CD8-positive, alpha-beta memory T cell (primary cell): ENCODE data around the gene LMTK3. TPM values are rescaled to one million over a fixed set of nuclear protein-coding genes. Genes with fewer than 3 reads are reported as not detected.
A peak's percentile ranks its signal among the peaks of the same experiment; 100 is the strongest.
"Not testable (repeated sequence)": the region's sequence is repeated elsewhere in the genome, so short reads cannot be mapped to it uniquely, and the experiment has no call there.

Source experiments
- CTCF ChIA-PET: fragments of 350-600 bp; sonication (Branson Sonifier 250); formaldehyde crosslinking; loops from one replicate; lab custom pipeline; 2021; ENCODE audit warnings: antibody characterized with exemption; lab: Charles Lee
- POLR2A ChIA-PET: fragments of 350-600 bp; sonication (Branson Sonifier 250); formaldehyde crosslinking; loops from one replicate; lab custom pipeline; 2021; ENCODE audit warnings: antibody characterized with exemption; lab: Charles Lee
- DNase-seq, 5 donors: peaks; one replicate each; pipeline versions ENCODE4 v3.0.0 to v3.0.0-alpha.2; 2020 to 2022; ENCODE audit warnings: mixed read lengths in 1 of 5
- H3K27ac ChIP-seq: one replicate; pipeline ENCODE4 v1.7.0; 2013; ENCODE audit warnings: low read depth, mild to moderate bottlenecking, low read length, moderate library complexity
- H3K27me3 ChIP-seq: 2 replicates; pipeline ENCODE4 v1.7.0; 2013; ENCODE audit warnings: low read length, mild to moderate bottlenecking; ENCODE audit not compliant: insufficient read depth, poor library complexity, severe bottlenecking
- H3K36me3 ChIP-seq: 2 replicates; pipeline ENCODE4 v1.7.0; 2013; ENCODE audit warnings: mild to moderate bottlenecking, low read length, moderate library complexity; ENCODE audit not compliant: insufficient read depth
- H3K4me1 ChIP-seq: 2 replicates; pipeline ENCODE4 v1.7.0; 2013; ENCODE audit warnings: mild to moderate bottlenecking, low read length, moderate library complexity; ENCODE audit not compliant: insufficient read depth
- H3K4me3 ChIP-seq: 2 replicates; pipeline ENCODE4 v1.7.0; 2013; ENCODE audit warnings: mild to moderate bottlenecking, low read length
- H3K9me3 ChIP-seq: 2 replicates; pipeline ENCODE4 v1.7.0; 2013; ENCODE audit warnings: mild to moderate bottlenecking, low read length
- H3K27ac Mint-ChIP-seq, 8 donors: one replicate each; pipeline ENCODE4 v1.8.0; 2020 to 2021; ENCODE audit warnings: mixed read lengths in 8 of 8, mild to moderate bottlenecking in 6 of 8, inconsistent platforms in 3 of 8, moderate library complexity in 3 of 8
- H3K27me3 Mint-ChIP-seq, 2 donors: one replicate each; pipeline ENCODE4 v1.8.0; 2020 to 2021; ENCODE audit warnings: mixed read lengths in 2 of 2, mild to moderate bottlenecking in 1 of 2, moderate library complexity in 1 of 2
- H3K36me3 Mint-ChIP-seq, 3 donors: one replicate each; pipeline ENCODE4 v1.8.0; 2020 to 2021; ENCODE audit warnings: mixed read lengths in 3 of 3, inconsistent platforms in 1 of 3, mild to moderate bottlenecking in 1 of 3
- H3K4me1 Mint-ChIP-seq, 3 donors: one replicate each; pipeline ENCODE4 v1.8.0; 2020 to 2021; ENCODE audit warnings: mixed read lengths in 3 of 3, inconsistent platforms in 1 of 3, mild to moderate bottlenecking in 1 of 3
- H3K4me3 Mint-ChIP-seq, 7 donors: one replicate each; pipeline ENCODE4 v1.8.0; 2020 to 2021; ENCODE audit warnings: mixed read lengths in 7 of 7, mild to moderate bottlenecking in 6 of 7, moderate library complexity in 4 of 7, inconsistent platforms in 2 of 7
- H3K9me3 Mint-ChIP-seq, 5 donors: one replicate each; pipeline ENCODE4 v1.8.0; 2020 to 2022; ENCODE audit warnings: mixed read lengths in 5 of 5, mild to moderate bottlenecking in 3 of 5, moderate library complexity in 2 of 5, inconsistent platforms in 1 of 5
- polyA plus RNA-seq: library from polyadenylated mRNA; unstranded; fragments of 300-500 nt; fragmentation: Illumina TruSeq; gene quantifications from one replicate; pipeline ENCODE4 v1.2.3, GENCODE V29; 2021
- total RNA-seq, 2 experiments: library from RNA; stranded (reverse); gene quantifications; one replicate each; pipeline ENCODE4 v1.2.3, GENCODE V29; 2021

LMTK3 gene
- total and polyA plus RNA-seq, 3 experiments from 2014 or later = 4.6 to 4.7 TPM; not detected in 1

DNA sequence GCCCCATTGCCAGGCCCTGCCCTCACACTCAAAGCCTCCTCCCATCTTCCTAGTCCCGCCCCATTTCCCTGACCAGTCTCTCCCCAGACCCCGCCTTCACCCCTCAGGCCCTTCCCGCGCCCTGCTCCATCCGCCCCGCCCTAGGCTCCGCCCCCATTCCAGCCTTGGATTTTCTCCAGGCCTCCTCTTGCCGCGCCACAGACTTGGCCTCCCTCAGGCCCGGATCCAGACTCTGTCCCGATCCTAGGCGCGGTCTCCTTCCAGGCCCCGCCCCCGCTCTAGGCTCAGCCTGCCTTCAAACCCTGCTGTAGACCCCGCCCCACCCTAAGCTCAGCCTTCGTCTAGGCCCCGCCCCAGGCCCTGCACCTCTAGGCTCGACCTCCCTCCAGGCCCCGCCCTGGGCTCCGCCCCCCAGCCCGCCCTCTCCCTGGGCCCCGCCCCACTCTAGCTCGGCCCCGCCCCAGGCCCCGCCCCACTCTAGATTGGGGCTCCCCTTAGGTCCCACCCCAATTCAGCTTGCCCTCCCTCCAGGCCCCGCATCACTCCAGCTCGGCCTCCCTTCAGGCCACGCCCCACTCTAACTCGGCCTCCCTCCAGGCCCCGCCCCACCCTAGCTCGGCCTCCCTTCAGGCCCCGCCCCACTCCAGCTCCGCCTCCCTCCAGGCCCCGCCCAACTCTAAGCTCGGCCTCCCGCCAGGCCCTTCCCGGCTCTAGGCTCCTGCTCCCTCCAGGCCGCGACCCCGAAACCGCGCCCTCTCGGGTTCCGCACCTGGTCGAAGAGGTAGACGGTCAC lies 18.5 kb downstream of the LMTK3 start:
- DNase-seq = peak; percentile 74 to 83 (median 76)
- Mint-ChIP-seq H3K36me3 (no peaks in the 10 kb centered on the region), H3K4me3 (peak overlapping the region; percentile 60 to 86 (median 73)), H3K27me3 (peaks cover 34 to 36% of the 10 kb centered on the region in 2 donors), H3K9me3 (no peaks in the 10 kb centered on the region), H3K4me1 (peaks cover 20 to 41% (median 37%) of the 10 kb centered on the region in 3 donors), H3K27ac (peak overlapping the region in 4 of 8 donors; percentile 36 to 55 (median 50))
- POLR2A ChIA-PET = interaction anchor here (1.1 to 1.6 kb wide), 2 partner anchors 21 to 23 kb away, joined by 3 to 4 read pairs; no protein-coding TSS in a partner anchor
- Histone ChIP-seq H3K4me1 (peaks cover 37% of the 10 kb centered on the region), H3K4me3 (no peak overlapping the region), H3K27me3 (peaks cover 4% of the 10 kb centered on the region), H3K36me3 (no peaks in the 10 kb centered on the region), H3K27ac (peak overlapping the region; percentile 43), H3K9me3 (no peaks in the 10 kb centered on the region)
- CTCF ChIA-PET = interaction anchor here (0.7 to 1.8 kb wide), 5 partner anchors 13 to 126 kb away, joined by 3 to 7 read pairs (median 3); partner anchors contain the start of gene SPHK2

DNA sequence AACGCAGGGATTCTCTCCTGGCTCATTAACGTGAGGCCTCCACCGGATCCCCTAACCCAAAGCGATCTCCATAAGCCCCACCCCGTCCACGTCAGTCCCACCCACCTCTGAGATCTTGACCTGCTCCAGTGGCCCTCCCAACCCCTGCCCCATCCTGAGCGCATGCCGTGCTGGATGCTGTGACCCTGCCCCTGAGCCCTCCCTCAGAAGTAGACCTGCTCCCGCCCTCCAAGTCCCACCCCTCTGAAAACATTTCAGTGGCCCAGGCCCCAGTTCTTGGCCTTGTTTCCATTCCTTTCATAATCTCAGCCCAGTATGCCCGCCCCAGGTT lies 19.9 kb downstream of the LMTK3 start:
- no peak overlapping the region for H3K4me3 ChIP-seq
- peak overlapping the region in 6 of 7 donors; percentile 7 to 69 (median 41) for H3K4me3 Mint-ChIP-seq

DNA sequence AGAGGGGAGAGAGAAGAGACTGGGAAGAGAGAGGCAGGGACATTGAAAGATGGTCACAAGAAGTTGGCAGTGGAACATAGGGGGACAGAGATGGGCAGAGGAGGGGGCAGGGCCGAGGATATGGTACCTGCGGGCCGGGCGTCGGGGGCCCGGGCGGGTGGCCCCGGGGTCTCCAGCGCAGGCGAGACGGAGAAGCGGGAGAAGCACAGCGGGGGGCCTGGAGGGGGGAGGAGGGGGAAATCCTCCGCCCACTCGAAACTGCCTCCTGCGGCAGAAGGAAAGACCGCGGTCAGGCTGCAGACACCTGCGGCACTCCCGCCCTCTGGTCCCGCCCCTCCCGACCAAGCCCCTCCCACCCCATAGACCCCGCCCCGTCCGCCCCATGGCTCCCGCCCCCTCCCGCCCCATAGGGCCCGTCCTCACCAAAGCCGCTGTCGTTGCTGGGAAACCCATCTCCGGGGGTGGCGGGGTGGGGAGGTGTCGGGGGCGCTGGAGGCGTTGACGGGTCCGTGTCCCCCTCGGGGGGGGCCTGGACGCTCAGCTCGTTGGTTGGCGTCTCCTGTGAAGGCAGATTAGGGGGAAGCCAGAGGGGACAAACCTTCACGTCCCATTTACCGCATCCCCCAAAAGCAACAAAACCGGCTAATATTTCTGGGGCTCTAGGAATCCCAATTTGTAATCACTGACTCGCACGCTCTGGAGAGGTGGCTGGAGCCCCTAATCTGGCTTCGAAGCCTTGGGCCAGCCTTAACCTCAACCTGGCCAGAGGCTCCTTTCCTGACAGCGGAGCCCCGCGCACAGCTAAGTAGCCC lies 20.4 kb downstream of the LMTK3 start:
- Histone ChIP-seq H3K36me3 (no peaks in the 10 kb centered on the region), H3K4me3 (peak overlapping the region; percentile 8), H3K27ac (no peak overlapping the region), H3K4me1 (peaks cover 37% of the 10 kb centered on the region), H3K9me3 (no peaks in the 10 kb centered on the region), H3K27me3 (peaks cover 4% of the 10 kb centered on the region)
- peaks cover 0 to 1% (median 0%) of the 10 kb centered on the region in 3 donors for H3K36me3 Mint-ChIP-seq
- H3K9me3 Mint-ChIP-seq = no peaks in the 10 kb centered on the region
- H3K27me3 Mint-ChIP-seq = peaks cover 29% of the 10 kb centered on the region in 2 donors
- CTCF ChIA-PET = interaction anchor here (0.7 to 4.5 kb wide), 9 partner anchors 11 to 170 kb away, joined by 3 to 37 read pairs (median 4); no protein-coding TSS in a partner anchor
- peak overlapping the region in 6 of 7 donors; percentile 19 to 83 (median 40) for H3K4me3 Mint-ChIP-seq
- peaks cover 20 to 41% (median 34%) of the 10 kb centered on the region in 3 donors for H3K4me1 Mint-ChIP-seq
- DNase-seq = peak; percentile 51 to 78 (median 58)
- peak overlapping the region in 4 of 8 donors; percentile 23 to 80 (median 74) for H3K27ac Mint-ChIP-seq
- POLR2A ChIA-PET = interaction anchor here (2.2 kb wide), 1 partner anchor 93 kb away, joined by 7 read pairs; no protein-coding TSS in a partner anchor

More for the DNA sequence above, 19.9 kb downstream of the LMTK3 start:
- Mint-ChIP-seq H3K27ac (peak overlapping the region in 4 of 8 donors; percentile 19 to 79 (median 46)), H3K9me3 (no peaks in the 10 kb centered on the region), H3K36me3 (no peaks in the 10 kb centered on the region), H3K27me3 (peaks cover 30 to 32% of the 10 kb centered on the region in 2 donors), H3K4me1 (peaks cover 20 to 41% (median 34%) of the 10 kb centered on the region in 3 donors)
- H3K4me1 ChIP-seq = peaks cover 37% of the 10 kb centered on the region
- no peak overlapping the region for H3K27ac ChIP-seq
- POLR2A ChIA-PET = no interaction called here
- H3K27me3 ChIP-seq = peaks cover 4% of the 10 kb centered on the region
- no peaks in the 10 kb centered on the region for H3K9me3 ChIP-seq
- DNase-seq = no peak
- no peaks in the 10 kb centered on the region for H3K36me3 ChIP-seq
- CTCF ChIA-PET = interaction anchor here (1.4 to 3.2 kb wide), 2 partner anchors 11 to 14 kb away, joined by 3 to 36 read pairs; no protein-coding TSS in a partner anchor

DNA sequence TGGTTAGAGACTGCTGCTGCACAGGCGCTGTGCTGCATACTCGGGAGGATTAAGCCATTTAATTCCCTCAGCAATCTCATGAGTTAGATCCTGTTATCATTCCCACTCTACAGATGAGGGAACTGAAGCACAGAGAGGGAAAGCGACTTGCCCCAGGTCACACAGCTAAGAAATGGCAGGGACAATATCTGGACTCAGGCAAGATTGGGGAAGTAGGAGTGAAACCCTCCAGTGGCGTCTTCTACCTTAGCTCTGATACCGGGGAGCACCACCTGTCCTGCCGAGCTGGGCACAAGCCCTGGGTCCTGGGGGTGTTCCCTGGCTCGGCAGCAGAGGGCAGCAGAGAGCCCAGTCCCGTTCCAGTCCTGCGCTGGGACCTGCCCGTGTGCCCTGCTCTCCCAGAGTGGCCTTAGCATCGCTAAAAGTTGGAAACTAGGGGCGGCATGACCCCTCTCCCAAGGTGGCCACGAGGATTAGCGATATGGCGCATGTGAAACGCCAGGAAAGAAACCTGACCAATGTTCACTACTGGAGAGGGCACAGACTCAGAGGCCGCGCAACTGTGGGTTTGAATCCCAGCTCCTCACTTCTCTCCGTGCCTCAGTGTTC lies 21.9 kb downstream of the LMTK3 start:
- no peaks in the 10 kb centered on the region for H3K36me3 ChIP-seq
- Mint-ChIP-seq H3K27ac (peak overlapping the region in 1 of 8 donors; percentile 87), H3K27me3 (peaks cover 17 to 19% of the 10 kb centered on the region in 2 donors), H3K9me3 (no peaks in the 10 kb centered on the region), H3K4me3 (peak overlapping the region in 3 of 7 donors; percentile 15 to 40 (median 24)), H3K36me3 (peaks cover 0 to 1% (median 0%) of the 10 kb centered on the region in 3 donors), H3K4me1 (peaks cover 20 to 39% (median 30%) of the 10 kb centered on the region in 3 donors)
- H3K4me1 ChIP-seq = peaks cover 37% of the 10 kb centered on the region
- CTCF ChIA-PET = interaction anchor here (0.6 to 4.5 kb wide), 34 partner anchors 9 to 1340 kb away, joined by 3 to 37 read pairs (median 4); partner anchors contain the start of genes KDELR1, PLA2G4C, RPL18 and SPACA4
- peak; percentile 69 to 80 (median 75) for DNase-seq
- H3K9me3 ChIP-seq = no peaks in the 10 kb centered on the region
- POLR2A ChIA-PET = interaction anchor here (0.6 to 2.2 kb wide), 3 partner anchors 95 to 916 kb away, joined by 4 to 8 read pairs (median 7); no protein-coding TSS in a partner anchor
- H3K4me3 ChIP-seq = no peak overlapping the region
- H3K27ac ChIP-seq = no peak overlapping the region
- peaks cover 4% of the 10 kb centered on the region for H3K27me3 ChIP-seq

DNA sequence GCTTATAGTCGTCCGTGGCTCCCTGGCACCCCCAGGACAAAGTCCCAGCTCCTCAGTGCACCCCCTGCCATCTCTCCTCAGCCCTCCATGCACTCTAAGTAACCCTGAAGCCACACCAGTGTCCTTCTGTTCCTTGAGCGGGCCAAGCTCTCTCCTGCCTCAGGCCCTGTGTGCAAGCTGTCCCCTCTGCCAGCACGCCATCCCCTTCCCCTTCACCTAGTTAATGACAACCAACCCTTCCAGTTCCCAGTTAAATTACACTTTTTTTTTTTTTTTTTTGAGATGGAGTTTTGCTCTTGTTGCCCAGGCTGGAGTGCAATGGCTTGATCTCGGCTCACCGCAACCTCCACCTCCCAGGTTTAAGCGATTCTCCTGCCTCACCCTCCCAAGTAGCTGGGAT lies 23.2 kb downstream of the LMTK3 start:
- Mint-ChIP-seq H3K4me1 (peaks cover 20 to 32% (median 23%) of the 10 kb centered on the region in 3 donors), H3K27ac (peak overlapping the region in 1 of 8 donors; percentile 57)
- POLR2A ChIA-PET = not testable (repeated sequence)

DNA sequence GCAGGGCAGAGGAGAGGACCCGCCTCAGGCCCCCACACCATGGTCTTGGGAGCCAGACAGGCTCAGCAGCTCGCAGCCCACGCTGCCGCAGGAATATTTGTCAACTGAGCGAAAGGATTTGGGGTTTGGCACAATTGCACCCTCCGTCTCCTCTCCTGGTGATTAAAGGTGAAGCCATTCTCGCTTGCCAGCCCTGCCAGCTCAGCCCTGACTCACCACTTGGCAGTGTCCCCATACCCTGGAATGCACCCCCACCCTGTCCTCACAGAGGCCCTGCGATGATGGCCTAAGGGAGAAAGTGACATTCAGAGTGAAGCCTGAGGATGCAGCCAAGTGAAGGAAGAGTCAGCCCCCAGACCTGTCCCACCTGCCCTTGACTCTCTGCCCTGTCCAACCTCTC lies 23.7 kb downstream of the LMTK3 start:
- H3K4me1 ChIP-seq = peaks cover 31% of the 10 kb centered on the region
- peaks cover 10 to 13% of the 10 kb centered on the region in 2 donors for H3K27me3 Mint-ChIP-seq
- no peaks in the 10 kb centered on the region for H3K9me3 ChIP-seq
- H3K27me3 ChIP-seq = peaks cover 4% of the 10 kb centered on the region
- no peak for DNase-seq
- CTCF ChIA-PET = interaction anchor here (1.3 to 4.5 kb wide), 5 partner anchors 96 to 154 kb away, joined by 3 to 37 read pairs (median 18); no protein-coding TSS in a partner anchor
- POLR2A ChIA-PET = no interaction called here
- peaks cover 20 to 31% (median 22%) of the 10 kb centered on the region in 3 donors for H3K4me1 Mint-ChIP-seq
- H3K36me3 Mint-ChIP-seq = peaks cover 0 to 4% (median 1%) of the 10 kb centered on the region in 3 donors
- H3K9me3 Mint-ChIP-seq = no peaks in the 10 kb centered on the region
- H3K36me3 ChIP-seq = no peaks in the 10 kb centered on the region
- H3K4me3 ChIP-seq = no peak overlapping the region
- H3K27ac Mint-ChIP-seq = no peak overlapping the region
- H3K4me3 Mint-ChIP-seq = no peak overlapping the region
- no peak overlapping the region for H3K27ac ChIP-seq

More for the DNA sequence above, 23.2 kb downstream of the LMTK3 start:
- H3K36me3 ChIP-seq, DNase-seq, H3K27ac ChIP-seq, H3K27me3 ChIP-seq, H3K36me3 Mint-ChIP-seq, H3K9me3 ChIP-seq, H3K4me3 ChIP-seq, H3K9me3 Mint-ChIP-seq: not testable (repeated sequence)
- H3K4me1 ChIP-seq = peaks cover 32% of the 10 kb centered on the region
- Mint-ChIP-seq H3K4me3 (peak overlapping the region in 1 of 7 donors; percentile 69), H3K27me3 (peaks cover 10 to 13% of the 10 kb centered on the region in 2 donors)
- CTCF ChIA-PET = interaction anchor here (1.4 to 4.5 kb wide), 7 partner anchors 8 to 131 kb away, joined by 4 to 37 read pairs (median 18); partner anchors contain the start of genes RPL18 and SPHK2

DNA sequence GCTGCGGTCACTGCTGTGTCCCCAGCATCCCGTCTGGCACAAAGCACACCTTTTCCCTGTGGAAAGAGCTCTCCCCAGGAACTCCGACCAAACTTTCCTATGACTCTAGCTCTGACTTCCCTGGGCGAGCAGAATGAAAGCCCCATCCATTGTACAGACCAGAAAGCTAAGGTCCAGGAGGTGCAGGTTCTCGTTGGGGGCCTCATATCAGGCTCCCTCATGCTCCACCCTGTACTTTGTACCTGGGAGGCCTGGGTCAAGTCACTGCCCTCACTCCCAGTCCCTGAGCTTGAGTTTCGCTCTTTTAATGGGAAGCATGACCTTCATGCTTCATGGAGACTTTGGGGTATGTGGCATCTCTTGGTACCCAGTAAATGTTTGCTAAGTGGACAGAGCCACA lies 24.1 kb downstream of the LMTK3 start:
- Mint-ChIP-seq H3K36me3 (peaks cover 0 to 4% (median 1%) of the 10 kb centered on the region in 3 donors), H3K4me1 (peaks cover 16 to 27% (median 19%) of the 10 kb centered on the region in 3 donors), H3K27me3 (peaks cover 8 to 11% of the 10 kb centered on the region in 2 donors), H3K9me3 (no peaks in the 10 kb centered on the region), H3K4me3 (no peak overlapping the region), H3K27ac (no peak overlapping the region)
- DNase-seq = no peak
- H3K4me1 ChIP-seq = peaks cover 27% of the 10 kb centered on the region
- H3K36me3 ChIP-seq = no peaks in the 10 kb centered on the region
- no peak overlapping the region for H3K27ac ChIP-seq
- H3K9me3 ChIP-seq = no peaks in the 10 kb centered on the region
- CTCF ChIA-PET = interaction anchor here (1.3 to 4.5 kb wide), 4 partner anchors 96 to 154 kb away, joined by 3 to 37 read pairs (median 12); no protein-coding TSS in a partner anchor
- POLR2A ChIA-PET = no interaction called here
- H3K4me3 ChIP-seq = no peak overlapping the region
- peaks cover 4% of the 10 kb centered on the region for H3K27me3 ChIP-seq
